K562 (cell line): ENCODE measurements around the gene ACTG2. TPM values are rescaled to one million over a fixed set of nuclear protein-coding genes. Genes with fewer than 3 reads are reported as not detected.

Source experiments
- ATAC-seq: fragments of 200-7000 bp; cut with Tn5 transposase; 3 replicates; pipeline ENCODE4 v1.9.1; 2020; ENCODE audit warnings: moderate library complexity
- Bru-seq: library from RNA; stranded (reverse); fragments of 400-500 nt; gene quantifications from one replicate; lab custom pipeline; 2021; lab: Mats Ljungman, UMichigan
- BruChase-seq, 2 experiments: library from RNA; stranded (reverse); fragments of 400-500 nt; gene quantifications; one replicate each; lab custom pipeline; 2021; lab: Mats Ljungman, UMichigan
- BruUV-seq: library from RNA; stranded (reverse); fragments of 400-500 nt; replicated peaks from 2 replicates; lab custom pipeline; 2021; lab: Mats Ljungman, UMichigan
- CTCF ChIA-PET: fragments of 300-600 bp; formaldehyde crosslinking; extraction: SDS; loops from one replicate; lab custom pipeline; 2021; ENCODE audit warnings: low intra/inter-chr PET ratio; lab: Yijun Ruan, JAX
- POLR2A ChIA-PET: fragments of 300-600, 350-650 bp; sonication (Branson Sonifier 250); formaldehyde crosslinking; extraction: SDS; loops from one replicate; lab custom pipeline; 2021; ENCODE audit warnings: antibody characterized with exemption, inconsistent platforms; lab: Yijun Ruan, JAX
- DNase-seq, 4 experiments: peaks; one replicate each; pipeline versions ENCODE4 v3.0.0 to v3.0.0-alpha.2; 2011 to 2018; ENCODE audit warnings: low spot score in 3 of 4, mixed read lengths in 3 of 4; ENCODE audit errors: extremely low read depth in 1 of 4
- FAIRE-seq: peaks from 2 replicates; lab custom pipeline; 2011; peaks lifted over from hg19 to GRCh38; lab: Jason Lieb, UNC
- H2AFZ ChIP-seq: 2 replicates; pipeline ENCODE4 v1.6.0; 2011; ENCODE audit warnings: low read depth, low read length, control low read depth, inconsistent platforms
- H3K27ac ChIP-seq: fragments of 200-600 bp; 3 replicates; pipeline ENCODE4 v1.8.0; 2011; ENCODE audit warnings: low read depth, mild to moderate bottlenecking, control low read depth, inconsistent platforms, low read length, moderate library complexity, mixed read lengths; ENCODE audit errors: extremely low read depth
- H3K27me3 ChIP-seq, 2 experiments: fragments of 300-600 bp in 1 of 2; 2 replicates in 1 of 2; 3 replicates in 1 of 2; pipeline versions ENCODE4 v1.6.0 to v1.8.0; 2011; ENCODE audit warnings: inconsistent platforms in 2 of 2, low read length in 2 of 2, mild to moderate bottlenecking in 1 of 2, mixed read lengths in 1 of 2, moderate library complexity in 1 of 2; ENCODE audit not compliant: control insufficient read depth in 2 of 2, insufficient read depth in 2 of 2
- H3K36me3 ChIP-seq: fragments of 300-600 bp; 3 replicates; pipeline ENCODE4 v1.8.0; 2011; ENCODE audit warnings: mild to moderate bottlenecking, low read length, inconsistent platforms; ENCODE audit not compliant: control insufficient read depth, insufficient read depth
- H3K4me1 ChIP-seq, 2 experiments: fragments of 200-600 bp in 1 of 2; replicated peaks in 1 of 2; 2 replicates in 1 of 2; 3 replicates in 1 of 2; pipeline versions ENCODE4 v1.5.1 to v1.8.0; 2011; ENCODE audit warnings: inconsistent platforms in 2 of 2, low read length in 2 of 2, mild to moderate bottlenecking in 1 of 2, mixed read lengths in 1 of 2, moderate library complexity in 1 of 2; ENCODE audit not compliant: control insufficient read depth in 2 of 2, insufficient read depth in 2 of 2
- H3K4me2 ChIP-seq: 2 replicates; pipeline ENCODE4 v1.6.1; 2011; ENCODE audit warnings: low read length, control low read depth, inconsistent platforms, mixed read lengths; ENCODE audit not compliant: insufficient read depth
- H3K4me3 ChIP-seq: fragments of 200-600 bp; sonication (generic), shearing (Covaris generic); 2 replicates; pipeline ENCODE4 v1.5.1; 2016; ENCODE audit warnings: control low read depth, inconsistent platforms
- H3K79me2 ChIP-seq: fragments of 200-600 bp; 3 replicates; pipeline ENCODE4 v1.8.0; 2011; ENCODE audit warnings: low read length, inconsistent platforms; ENCODE audit not compliant: control insufficient read depth, insufficient read depth
- H3K9ac ChIP-seq, 2 experiments: 2 replicates each; pipeline versions ENCODE4 v1.6.0 to v1.6.1; 2011; ENCODE audit warnings: low read depth in 2 of 2, low read length in 2 of 2, control low read depth in 1 of 2, inconsistent platforms in 1 of 2, mild to moderate bottlenecking in 1 of 2, mixed read lengths in 1 of 2; ENCODE audit not compliant: insufficient read depth in 1 of 2
- H3K9me1 ChIP-seq: one replicate; pipeline ENCODE4 v1.6.0; 2011; ENCODE audit warnings: inconsistent platforms, mild to moderate bottlenecking, low read length, moderate library complexity; ENCODE audit not compliant: control insufficient read depth, insufficient read depth
- H3K9me3 ChIP-seq: replicated peaks from 2 replicates; pipeline ENCODE4 v1.5.1; 2011; ENCODE audit warnings: low read depth, low read length, inconsistent platforms; ENCODE audit not compliant: control insufficient read depth, insufficient read depth
- H4K20me1 ChIP-seq: replicated peaks from 2 replicates; pipeline ENCODE4 v1.6.1; 2011; ENCODE audit warnings: low read length, inconsistent platforms, mixed read lengths; ENCODE audit not compliant: control insufficient read depth, insufficient read depth
- CBFA2T2 ChIP-seq: fragments of 450-650 bp; conservative IDR thresholded peaks from 2 replicates; pipeline ENCODE4 v1.6.1; 2017; ENCODE audit warnings: mild to moderate bottlenecking
- CCAR2 ChIP-seq: fragments of 200-400 bp; formaldehyde crosslinking; IDR thresholded peaks from 2 replicates; pipeline ENCODE4 v1.6.1; 2017; ENCODE audit warnings: mild to moderate bottlenecking, low read depth, low read length
- RFX7 ChIP-seq: fragments of 250-450 bp; sonication (Bioruptor Pico); IDR thresholded peaks from 2 replicates; pipeline ENCODE4 v1.5.1; 2021; ENCODE audit warnings: mild to moderate bottlenecking
- ZNF232 ChIP-seq: sonication (generic); formaldehyde crosslinking; IDR thresholded peaks from 2 replicates; pipeline ENCODE4 v1.8.0; 2022; ENCODE audit warnings: mild to moderate bottlenecking, missing genetic modification reagents
- ZNF316 ChIP-seq: fragments of 450-650 bp; IDR thresholded peaks from 2 replicates; pipeline ENCODE4 v1.6.1; 2016
- ZNF589 ChIP-seq: fragments of 200-800 bp; sonication (Bioruptor generic); IDR thresholded peaks from 2 replicates; pipeline ENCODE4 v1.6.1; 2016; ENCODE audit warnings: low read depth, missing genetic modification characterization, missing compliant biosample characterization
- WGBS: fragments of 100-300 bp; shearing (Covaris generic); methylation state at CpG from one replicate; pipeline ENCODE4 v1.1.6; 2016; ENCODE audit warnings: low coverage, mixed read lengths; ENCODE audit not compliant: insufficient coverage; ENCODE audit errors: missing lambda C conversion rate; 5-methylcytosine and 5-hydroxymethylcytosine counted together
- in situ Hi-C: fragments of 300-500 bp; cut with MboI; formaldehyde crosslinking; loops from 4 replicates; pipeline ENCODE4 v1.15.0; 2018; ENCODE audit warnings: inconsistent platforms, mixed read lengths
- intact Hi-C: fragments of 100-400 bp; cut with micrococcal nuclease; formaldehyde crosslinking; loops from 2 replicates; pipeline ENCODE4 v1.14.2; 2022
- long read RNA-seq, 3 experiments: library from polyadenylated mRNA in 2 of 3; library from RNA in 1 of 3; unstranded in 2 of 3; stranded (forward) in 1 of 3; transcript quantifications; one replicate each; pipeline ENCODE4 v2.0.0, GENCODE V29; 2019 to 2022
- polyA minus RNA-seq, 3 experiments: library from RNA; depleted of rRNA, polyadenylated mRNA; stranded (reverse); fragments of >200 nt; gene quantifications; 2 replicates each; pipeline ENCODE4 v1.2.3, GENCODE V29; 2011
- polyA plus RNA-seq, 8 experiments: library from polyadenylated mRNA; depleted of rRNA in 4 of 8; stranded (reverse) in 5 of 8; unstranded in 3 of 8; fragments of >200 nt; fragmentation: Nextera tagmentation in 2 of 8; fragmentation: Illumina TruSeq in 1 of 8; extraction: Ambion mirVana in 2 of 8; extraction: Trizol in 1 of 8; gene quantifications; 2 replicates each; pipeline versions ENCODE4 v1.2.1 to v1.2.3, GENCODE V29; 2011 to 2014; ENCODE audit warnings: inconsistent platforms in 1 of 8, missing spikeins in 1 of 8
- total RNA-seq, 7 experiments: library from RNA; depleted of rRNA in 6 of 7; stranded (reverse); fragments of >200 nt in 6 of 7; fragmentation: Illumina TruSeq in 2 of 7; extraction: Trizol in 2 of 7; gene quantifications; 2 replicates each; pipeline versions ENCODE4 v1.2.1 to v1.2.3, GENCODE V29; 2011 to 2021; ENCODE audit warnings: low replicate concordance in 1 of 7

Gene ACTG2
- not detected in 2 replicates for total RNA-seq (2011; cell fraction: chromatin; rRNA removed; ENCODE audit: low replicate concordance)
- not detected in 2 replicates for total RNA-seq (2011; cell fraction: nucleolus; rRNA removed)
- not detected in 2 replicates for total RNA-seq (2011; cell fraction: nucleoplasm; rRNA removed)
- total RNA-seq (2014; rRNA removed) (not detected in 2 replicates), total RNA-seq (2014; rRNA removed; fragmentation: Illumina TruSeq; extraction: Trizol) (not detected in 2 replicates), total RNA-seq (2015; rRNA removed; fragmentation: Illumina TruSeq; extraction: Trizol) (not detected in 2 replicates), total RNA-seq (2021) (0.60 and 0.67 TPM in 2 replicates), polyA plus RNA-seq (2011; rRNA removed) (not detected in 2 replicates), polyA plus RNA-seq (2014; fragmentation: Illumina TruSeq; extraction: Trizol) (not detected in 2 replicates), polyA plus RNA-seq (2014; fragmentation: Nextera tagmentation; extraction: Ambion mirVana) (under 1 TPM in 1 of 2 experiments, not detected in 1; 0.06 TPM), polyA plus RNA-seq (2014; rRNA removed) (not detected in 2 replicates), polyA minus RNA-seq (2011; rRNA and poly(A)+ RNA removed) (not detected in 2 replicates), Bru-seq, nascent RNA (not detected), BruChase-seq, experiment 1, labeled RNA remaining after a 2-hour chase (percentile 4 among the genes with signal in this experiment), BruChase-seq, experiment 2, labeled RNA remaining after a 6-hour chase (percentile 7 among the genes with signal in this experiment)
- polyA plus RNA-seq (2011; cell fraction: cytosol; rRNA removed), result not detected in 2 replicates
- polyA plus RNA-seq (2011; cell fraction: nucleus; rRNA removed), result not detected in 2 replicates
- 0.22 and 0.39 TPM in 2 replicates for polyA plus RNA-seq (2012)
- not detected in 2 replicates for polyA minus RNA-seq (2011; cell fraction: cytosol; rRNA and poly(A)+ RNA removed)
- not detected in 2 replicates for polyA minus RNA-seq (2011; cell fraction: nucleus; rRNA and poly(A)+ RNA removed)
- long read RNA-seq, experiment 1, result 0 reads
- long read RNA-seq, experiment 2, result 0 reads
- long read RNA-seq, experiment 3, result 0 reads

GRCh38 chr2:73892631-73893329, at the start of gene ACTG2:
Gene ACTG2, plus strand, starts transcription at chr2:73893008. Its CDS starts 8,304 bp downstream, at chr2:73901312.
- CTCF ChIA-PET, result no interaction called here
- Histone ChIP-seq H4K20me1 (no peaks in the 10 kb centered on the region), H3K79me2 (no peaks in the 10 kb centered on the region), H3K36me3 (no peaks in the 10 kb centered on the region), H3K4me3 (no peak within 1 kb of the TSS), H3K4me2 (no peak within 1 kb of the TSS), H2AFZ (0 out of 2 replicates have a peak within 1 kb of the TSS, but pooled peaks have one; percentile 14), H3K27ac (no peak within 1 kb of the TSS), H3K9ac (no peak within 1 kb of the TSS; a peak in 1 of 4 replicates), H3K27me3 (no peaks in the 10 kb centered on the region; a peak in 1 of 5 replicates), H3K9me3 (no peaks in the 10 kb centered on the region; the same call in 1 of the 2 replicates)
- in situ Hi-C loops, result no loop called here
- ATAC-seq (no peak; the same call in 2 of the 3 replicates), FAIRE-seq (no peak)
- intact Hi-C loops, result no loop called here
- WGBS, result 31% methylated on average over 14 of the region's 15 CpGs
- BruUV-seq, result no TSS peak
- no peak for TF ChIP-seq RFX7 (CRISPR knock-in tag)
- no peak for TF ChIP-seq CBFA2T2
- TF ChIP-seq ZNF589 (CRISPR knock-in tag), result no peak
- TF ChIP-seq ZNF232 (CRISPR knock-in tag), result no peak
- no peak for TF ChIP-seq CCAR2
- TF ChIP-seq ZNF316, result 0 out of 2 replicates have a peak, but pooled peaks have one; percentile 14
- TF ChIP-seq, all 486 proteins: peak for 1
- POLR2A ChIA-PET, result interaction anchor here (0.6 to 0.7 kb wide), 2 partner anchors 15 to 286 kb away, joined by 3 read pairs; partner anchors contain the start of gene MOB1A
- H3K4me1 ChIP-seq, result peaks cover 0 to 10% of the 10 kb centered on the region in 2 experiments; a peak in 1 of 5 replicates
- no peaks in the 10 kb centered on the region for H3K9me1 ChIP-seq
- no peak for DNase-seq
